GM21619 (cell line): ENCODE results near the gene UTP14A.

Experiments used
- ATAC-seq: cut with Tn5 transposase; IDR thresholded peaks from one replicate; pipeline ENCODE4 v1.9.1; 2021; ENCODE audit not compliant: unreplicated experiment

UTP14A gene

DNA sequence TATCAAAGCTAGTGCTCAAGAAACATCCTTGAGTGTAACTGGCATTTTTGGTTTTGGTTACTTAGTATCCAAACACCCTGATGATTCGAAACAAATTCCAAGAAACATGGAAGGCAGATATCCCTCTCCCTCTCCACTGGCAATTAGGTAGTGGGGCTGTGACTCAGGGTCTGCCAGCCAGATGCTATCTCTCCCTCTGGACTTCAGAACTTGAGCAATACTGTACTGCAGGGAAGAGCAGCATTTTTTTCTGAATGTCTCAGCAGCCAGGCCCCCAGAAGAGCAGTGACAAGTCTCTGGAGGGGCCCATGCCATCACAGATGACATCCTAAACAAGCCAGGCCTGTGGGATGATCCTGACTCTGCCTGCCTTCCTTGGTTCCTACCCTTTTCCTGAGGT lies 39.2 kb downstream of the UTP14A start:
- no peak for ATAC-seq

DNA sequence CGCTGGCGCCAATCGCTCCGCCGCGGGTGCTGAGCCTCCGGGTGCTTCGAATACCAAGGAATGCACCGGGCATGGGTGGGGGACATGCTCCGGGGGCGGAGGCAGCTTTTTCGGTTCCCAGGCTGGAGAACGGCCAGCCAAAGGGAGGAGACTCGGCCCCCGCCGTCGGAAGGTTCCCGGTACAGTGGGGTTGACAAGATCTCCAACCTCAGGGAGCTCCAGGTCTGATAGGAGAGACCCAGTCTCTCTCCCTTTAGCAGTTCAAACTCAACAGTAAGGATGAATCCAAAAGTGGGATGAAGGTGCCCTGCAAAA lies 47.3 kb downstream of the UTP14A start:
- ATAC-seq = no peak

DNA sequence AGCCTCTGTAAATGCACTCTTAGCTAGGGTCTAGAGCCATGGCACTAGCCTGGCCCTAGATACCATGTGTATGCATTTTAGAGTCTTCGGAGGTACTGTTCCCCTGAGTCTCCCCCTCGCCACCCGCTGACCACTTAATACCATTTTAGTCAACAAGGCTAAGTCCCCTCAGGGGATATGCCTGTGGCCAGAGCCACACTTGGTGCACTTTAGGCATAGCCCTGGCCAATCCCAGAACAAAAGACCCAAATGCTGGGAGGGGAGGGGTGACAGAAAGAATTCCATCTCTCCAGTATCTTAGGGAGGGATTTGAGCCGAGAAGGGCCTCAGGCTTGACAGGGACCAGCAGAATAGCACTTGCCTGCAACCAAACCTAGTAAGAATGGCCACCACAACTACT lies 47.9 kb downstream of the UTP14A start:
- no peak for ATAC-seq

DNA sequence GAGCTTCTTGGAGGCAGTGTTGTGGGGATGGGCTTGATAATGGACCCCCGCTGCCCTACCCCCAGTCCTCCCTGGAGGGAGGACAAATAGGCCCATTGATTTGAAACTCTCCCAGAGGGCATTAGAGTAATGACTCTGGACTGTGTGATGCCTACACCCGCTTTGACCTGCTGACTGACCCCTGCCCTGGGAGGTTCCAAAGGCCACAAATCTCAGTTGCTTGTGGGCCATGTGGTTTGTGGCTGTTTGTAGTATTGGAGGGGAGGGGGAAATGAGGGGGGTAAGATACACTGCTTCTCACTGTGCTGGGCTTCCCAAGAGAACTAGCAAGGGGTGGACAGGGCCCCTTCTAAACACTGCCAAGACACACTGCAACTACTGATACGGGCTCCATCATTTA lies 48.8 kb downstream of the UTP14A start:
- ATAC-seq = no peak

DNA sequence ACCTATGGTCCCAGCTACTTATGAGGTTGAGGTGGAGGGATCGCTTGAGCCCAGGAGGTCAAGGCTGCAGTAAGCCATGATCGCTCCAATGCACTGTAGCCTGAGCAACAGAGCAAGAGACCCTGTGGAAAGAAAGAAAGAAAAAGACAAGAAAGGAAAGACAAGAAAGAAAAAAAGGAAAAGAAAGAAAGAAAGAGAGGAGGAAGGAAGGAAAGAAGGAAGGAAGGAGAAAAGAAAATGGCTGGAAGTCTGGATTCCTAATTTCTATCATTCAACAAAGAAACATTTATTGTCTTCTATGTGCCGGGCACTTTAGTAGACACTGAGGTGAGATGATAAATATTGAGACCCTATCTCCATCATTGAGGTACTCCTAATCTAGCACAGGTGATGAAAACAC lies 49.7 kb downstream of the UTP14A start:
- no peak for ATAC-seq

DNA sequence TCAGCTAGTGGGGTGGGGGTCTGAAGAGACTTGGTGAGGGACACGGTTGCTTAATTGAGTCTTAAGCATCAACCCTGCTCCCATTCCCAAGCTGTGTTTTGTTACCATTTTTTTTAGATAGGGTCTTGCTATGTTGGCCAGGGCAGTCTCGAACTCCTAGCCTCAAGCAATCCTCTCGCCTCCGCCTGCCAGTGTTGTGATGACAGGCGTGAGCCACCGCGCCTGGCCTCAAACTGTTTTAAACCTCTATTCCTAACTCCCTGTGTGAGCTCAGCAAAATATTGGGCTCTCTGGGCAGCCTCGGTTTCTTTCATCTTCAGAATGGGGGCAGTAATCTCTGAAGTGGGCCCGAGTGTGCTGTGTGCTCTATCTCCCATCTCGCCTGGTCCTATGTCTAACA lies 50.2 kb downstream of the UTP14A start:
- ATAC-seq = no peak

DNA sequence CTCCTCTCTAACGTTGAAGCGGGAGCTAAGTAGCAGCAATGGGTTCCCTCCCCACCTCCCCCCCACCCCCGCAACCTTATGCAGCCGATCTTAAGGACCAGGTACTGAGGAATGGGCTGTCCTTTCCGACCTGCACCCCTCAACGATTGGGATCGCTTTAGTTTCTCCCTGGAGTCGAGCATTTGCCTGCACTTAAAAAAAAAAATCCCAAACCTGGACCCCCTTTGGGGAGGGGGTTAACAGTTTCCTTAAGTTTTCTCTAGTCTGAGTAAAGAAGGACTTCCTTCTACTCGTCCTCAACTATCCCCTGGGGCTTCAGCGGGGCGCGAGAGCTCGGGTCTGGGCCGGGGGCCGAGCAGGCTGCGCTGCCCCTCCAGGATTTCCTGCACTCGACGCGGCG lies 50.8 kb downstream of the UTP14A start:
- ATAC-seq = no peak

DNA sequence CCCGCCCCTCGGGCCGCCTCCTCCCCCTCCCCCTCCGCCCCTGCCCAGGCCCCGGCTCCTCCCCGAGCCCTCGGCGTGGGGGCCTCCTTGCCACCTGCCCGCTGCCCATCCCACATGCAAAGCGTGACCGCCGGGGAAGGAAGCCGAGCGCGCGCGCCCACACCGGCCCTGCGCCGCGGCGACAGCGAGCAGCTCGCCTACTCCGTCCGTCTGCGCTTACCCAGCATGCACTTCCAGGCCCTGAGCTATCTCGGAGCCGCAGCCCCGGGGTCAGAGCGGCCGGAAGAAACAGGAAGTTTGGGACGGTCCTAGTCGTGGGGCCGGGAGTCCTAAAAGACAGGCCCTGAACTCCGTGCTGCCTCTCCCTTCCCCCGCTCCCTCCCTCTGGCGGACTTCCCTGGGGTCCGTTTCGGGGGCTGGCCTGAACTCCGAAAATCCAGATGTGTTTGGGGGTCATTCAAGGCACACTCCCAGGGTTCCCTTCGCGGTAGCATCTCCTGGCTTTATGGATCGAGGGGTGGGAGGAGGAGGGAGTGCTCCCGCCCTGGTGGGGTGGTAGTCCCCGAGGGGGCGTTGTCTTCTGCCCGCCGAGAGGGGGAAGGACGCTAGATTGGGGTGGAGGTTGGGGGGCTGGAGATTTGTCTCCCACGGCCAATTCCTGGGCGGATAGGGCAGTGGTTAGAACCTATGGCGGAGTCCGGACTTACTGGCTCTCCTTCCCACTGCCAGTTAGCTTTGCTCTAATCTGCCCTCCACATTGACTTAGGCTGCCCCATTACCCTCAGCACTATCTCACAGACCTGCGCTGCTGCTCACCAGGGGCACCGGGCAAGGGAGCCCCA lies 51.5 kb downstream of the UTP14A start:
- peak; percentile 63 for ATAC-seq

DNA sequence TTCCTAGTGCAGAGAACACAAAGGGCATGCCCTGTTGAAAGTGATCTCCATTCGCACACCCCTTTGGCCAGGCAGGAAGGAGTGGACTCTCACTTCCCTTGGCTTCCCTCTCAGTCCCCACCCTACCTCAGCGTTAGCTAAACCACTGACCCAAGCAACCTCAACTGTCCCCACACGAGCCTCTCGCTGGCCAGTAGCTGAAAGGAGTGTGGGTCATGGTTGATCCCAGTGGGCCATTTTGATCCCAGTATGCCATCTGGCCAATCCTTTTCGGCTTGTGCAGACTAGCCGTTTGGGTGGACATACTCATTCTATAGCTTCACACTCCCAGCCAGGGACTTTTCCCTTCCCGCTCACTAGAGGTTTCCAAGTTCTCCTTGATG lies 52.1 kb downstream of the UTP14A start:
- no peak for ATAC-seq

DNA sequence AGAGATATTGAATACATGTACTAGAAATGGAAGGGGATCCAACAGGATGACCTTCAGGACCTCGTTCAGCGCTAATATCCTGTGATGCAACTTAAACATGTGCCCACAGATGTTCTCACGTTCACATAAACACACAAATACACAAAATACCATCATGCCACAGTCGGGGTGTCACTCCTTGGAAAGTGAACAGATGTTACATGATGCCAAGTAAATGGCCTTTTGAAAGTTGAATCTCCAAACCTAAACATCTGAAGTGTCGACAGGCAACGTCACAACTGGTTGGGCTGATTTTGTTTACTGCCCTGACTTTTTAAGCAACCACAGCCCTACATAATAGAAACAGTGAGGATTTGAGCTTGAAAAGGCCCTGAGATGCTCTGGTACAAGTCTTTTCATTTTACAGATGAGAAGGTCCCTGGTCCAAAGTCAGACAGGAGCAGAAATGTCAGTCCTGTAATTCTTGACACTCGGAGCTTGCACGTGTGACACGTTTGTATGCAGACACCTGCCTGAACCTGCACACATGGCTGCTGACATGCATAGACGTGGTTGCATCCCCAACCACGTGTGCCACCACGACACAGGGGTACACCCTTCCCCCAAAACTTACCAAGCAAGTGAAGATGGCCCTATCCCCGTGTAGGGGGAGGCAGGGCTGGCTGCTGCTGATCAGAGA lies 53.0 kb downstream of the UTP14A start:
- ATAC-seq = no peak

DNA sequence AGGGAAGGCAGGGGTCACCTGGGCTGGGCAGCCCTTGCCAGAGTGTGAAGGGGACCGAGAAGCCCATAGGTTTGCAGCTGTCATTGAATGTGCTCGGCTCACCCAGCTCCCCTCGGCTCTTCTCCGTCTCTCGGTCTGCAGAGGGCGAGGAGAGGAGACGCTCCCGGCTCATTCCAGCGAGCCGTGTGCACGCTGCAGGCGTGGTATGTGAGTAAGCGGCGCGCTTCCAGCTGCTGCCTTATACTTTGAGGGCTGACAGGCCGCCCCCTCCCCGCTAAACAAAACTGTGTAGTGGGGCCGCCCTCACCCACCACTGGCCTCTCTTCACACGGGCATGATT lies 53.5 kb downstream of the UTP14A start:
- ATAC-seq = no peak

DNA sequence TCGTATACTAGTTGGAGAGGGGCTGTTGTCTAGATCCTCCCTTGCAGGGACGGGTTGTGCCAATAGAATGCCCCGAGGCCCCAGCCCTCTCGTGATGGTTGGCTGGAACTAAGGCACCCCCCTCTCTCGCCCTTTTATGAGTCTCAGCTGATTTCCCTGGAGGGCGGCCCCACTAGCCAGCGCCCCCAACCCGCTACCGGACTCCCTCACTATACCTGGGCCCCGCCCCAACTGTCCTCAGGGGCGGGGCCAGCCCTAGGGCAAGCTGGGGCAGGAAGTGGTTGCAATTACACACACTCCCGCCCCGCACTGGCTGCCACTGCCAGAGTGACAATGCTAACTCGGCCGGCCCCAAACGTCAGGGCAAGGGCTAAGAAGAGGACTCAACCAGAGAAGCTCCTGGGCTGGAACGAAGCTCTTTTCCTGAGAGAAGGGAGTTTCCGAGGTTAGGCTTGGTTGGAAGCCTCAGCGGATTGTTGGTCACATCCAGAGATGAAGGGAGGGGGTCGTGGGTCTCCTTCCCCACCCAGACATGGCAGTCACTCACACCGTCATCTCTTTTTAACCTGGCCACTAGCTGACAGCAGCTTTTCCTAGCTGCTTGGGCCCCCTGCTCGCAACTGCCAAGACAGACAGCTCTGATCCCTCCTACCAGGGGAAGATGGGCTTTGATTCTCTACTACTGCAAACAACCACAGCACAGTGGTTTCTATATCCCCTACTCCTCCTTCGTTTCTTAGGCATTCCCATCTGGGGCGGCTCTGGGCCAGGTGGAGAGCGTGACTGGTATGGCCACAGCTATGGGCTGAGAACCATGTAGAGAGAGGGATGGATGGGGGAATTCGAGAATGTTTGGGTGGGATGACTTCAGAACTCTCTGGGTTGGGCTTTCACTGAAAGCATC lies 55.5 kb downstream of the UTP14A start:
- peak; percentile 90 for ATAC-seq

DNA sequence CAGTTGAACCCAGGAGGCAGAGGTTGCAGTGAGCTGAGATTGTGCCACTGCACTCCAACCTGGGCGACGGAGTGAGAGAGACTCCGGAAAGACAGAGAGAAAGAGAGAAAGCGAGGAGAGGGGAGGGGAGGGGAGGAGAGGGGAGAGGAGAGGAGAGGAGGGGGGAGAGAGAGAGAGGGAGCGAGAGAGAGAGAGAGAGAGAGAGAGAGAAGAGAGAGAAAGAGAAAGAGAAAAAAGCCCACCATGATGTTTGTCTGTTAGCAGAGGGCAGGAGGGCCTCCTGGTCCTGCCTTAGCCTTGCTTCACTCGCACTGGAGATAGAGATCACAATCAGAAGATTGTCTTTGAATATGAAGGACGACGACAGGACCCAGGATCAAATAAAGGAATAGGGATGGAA lies 57.8 kb downstream of the UTP14A start:
- ATAC-seq = no peak

DNA sequence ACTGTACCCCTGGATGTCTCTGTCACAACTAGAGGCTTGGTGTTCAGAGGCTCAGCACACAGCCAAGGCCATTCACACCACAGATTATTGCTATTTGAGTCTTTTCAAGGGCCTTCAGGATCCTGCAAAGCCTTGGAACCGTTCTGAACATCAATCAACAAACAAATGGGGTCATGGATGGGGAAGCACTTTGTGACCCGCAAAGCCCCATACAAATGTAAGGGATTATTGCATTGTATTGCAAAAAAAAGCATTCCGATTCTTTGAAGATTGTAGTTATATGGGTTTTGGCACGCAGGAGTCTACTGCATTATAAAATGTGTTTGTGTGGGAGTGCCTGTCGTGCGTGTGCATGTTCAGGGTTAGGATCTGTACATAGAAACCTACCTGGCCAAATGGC lies 59.2 kb downstream of the UTP14A start:
- ATAC-seq = no peak

DNA sequence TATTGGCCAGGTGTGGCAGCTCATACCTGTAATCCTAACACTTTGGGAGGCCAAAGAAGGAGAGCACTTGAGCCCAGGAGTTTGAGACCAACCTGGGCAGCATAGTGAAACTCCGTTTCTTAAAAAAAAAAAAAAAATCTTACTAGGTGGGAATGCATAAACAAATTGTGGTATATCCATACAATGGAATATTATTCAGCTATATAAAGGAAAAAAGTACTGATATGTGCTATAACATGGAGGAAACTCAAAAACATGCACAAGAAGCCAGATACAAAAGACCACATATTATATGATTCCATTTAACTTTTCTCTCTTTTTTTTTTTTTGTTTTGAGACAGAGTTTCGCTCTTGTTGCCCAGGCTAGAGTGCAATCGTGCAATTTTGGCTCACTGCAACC lies 63.0 kb downstream of the UTP14A start:
- ATAC-seq = no peak

DNA sequence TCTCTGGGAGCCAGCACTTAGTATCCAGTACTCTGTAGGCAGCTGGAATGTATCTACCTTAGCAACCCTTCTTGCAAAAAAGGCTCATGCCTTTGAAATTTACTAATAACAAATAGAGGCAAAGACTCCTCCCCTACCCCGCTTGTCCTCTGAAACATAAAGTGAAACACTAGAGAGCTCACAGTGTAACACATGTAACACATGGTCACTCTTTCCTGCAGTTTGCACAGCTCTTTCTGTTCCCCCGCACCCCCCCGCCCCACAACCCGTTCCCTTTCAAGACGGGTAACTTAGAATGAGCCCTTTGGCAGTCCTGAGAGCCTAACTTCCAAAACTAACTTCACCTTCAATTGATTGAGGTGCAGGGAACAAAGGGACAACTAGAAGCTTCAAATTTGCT lies 70.5 kb downstream of the UTP14A start:
- ATAC-seq = no peak
